Epithelial cell of proximal tubule (primary cell): ENCODE measurements around the gene CD163L1. TPM values are rescaled to one million over a fixed set of nuclear protein-coding genes. Genes with fewer than 3 reads are reported as not detected.

Experiments used
- DNase-seq: peaks from one replicate; pipeline ENCODE4 v3.0.0-alpha.2; 2011; ENCODE audit warnings: low read depth
- H3K4me3 ChIP-seq: 2 replicates; pipeline ENCODE4 v1.5.1; 2011; ENCODE audit warnings: low read depth, mild to moderate bottlenecking, low read length
- total RNA-seq: library from RNA; depleted of rRNA; stranded (reverse); fragments of >200 nt; gene quantifications from 2 replicates; pipeline ENCODE4 v1.2.3, GENCODE V29; 2015
- TF ChIP-seq, protein P1 (sequence below): conservative IDR thresholded peaks from 2 replicates; pipeline ENCODE4 v1.5.1; 2012; ENCODE audit warnings: low read depth, mild to moderate bottlenecking, low read length

The CD163L1 gene
- total RNA-seq, 1 donor from 2014 or later: 0.12 TPM

DNA sequence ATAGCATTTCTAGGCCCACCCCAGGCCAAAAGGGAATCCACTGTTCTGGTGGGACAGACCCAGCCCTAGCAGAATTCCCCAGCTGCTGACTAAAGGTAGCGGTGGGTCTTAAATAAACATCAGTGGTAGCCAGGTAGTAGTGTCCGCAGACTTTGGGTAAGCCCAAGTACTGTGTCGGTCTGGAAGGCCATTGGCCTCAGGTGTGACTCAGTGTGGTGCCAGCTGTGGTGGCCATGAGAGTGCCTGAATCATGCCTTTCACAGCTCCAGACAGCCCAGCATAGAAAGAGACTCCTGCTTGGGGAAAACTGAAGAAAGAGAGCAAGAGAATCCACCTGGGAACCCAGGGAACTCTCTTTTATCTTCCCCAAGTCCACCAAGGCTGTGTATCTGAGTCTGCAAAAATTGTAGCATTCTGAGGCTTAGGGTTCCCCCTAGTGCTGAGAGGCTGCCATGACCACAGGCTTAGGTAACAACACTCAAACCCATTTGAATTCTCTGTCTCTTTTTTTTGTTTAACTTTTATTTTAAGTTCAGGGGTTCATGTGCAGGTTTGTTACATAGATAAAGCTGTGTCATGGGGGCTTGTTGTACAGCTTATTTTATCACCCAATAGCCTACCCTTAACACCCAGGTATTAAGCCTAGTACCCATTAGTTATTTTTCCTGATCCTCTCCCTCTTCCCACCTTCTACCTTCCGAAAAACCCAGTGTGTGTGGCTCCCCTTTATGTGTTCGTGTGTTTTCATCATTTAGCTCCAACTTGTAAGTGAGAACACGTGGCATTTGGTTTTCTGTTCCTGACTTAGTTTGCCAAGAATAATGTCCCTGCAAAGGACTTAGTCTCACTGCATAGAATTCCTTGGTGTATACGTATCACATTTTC lies 16.7 kb upstream of the CD163L1 start:
- TF ChIP-seq, protein P1, sequence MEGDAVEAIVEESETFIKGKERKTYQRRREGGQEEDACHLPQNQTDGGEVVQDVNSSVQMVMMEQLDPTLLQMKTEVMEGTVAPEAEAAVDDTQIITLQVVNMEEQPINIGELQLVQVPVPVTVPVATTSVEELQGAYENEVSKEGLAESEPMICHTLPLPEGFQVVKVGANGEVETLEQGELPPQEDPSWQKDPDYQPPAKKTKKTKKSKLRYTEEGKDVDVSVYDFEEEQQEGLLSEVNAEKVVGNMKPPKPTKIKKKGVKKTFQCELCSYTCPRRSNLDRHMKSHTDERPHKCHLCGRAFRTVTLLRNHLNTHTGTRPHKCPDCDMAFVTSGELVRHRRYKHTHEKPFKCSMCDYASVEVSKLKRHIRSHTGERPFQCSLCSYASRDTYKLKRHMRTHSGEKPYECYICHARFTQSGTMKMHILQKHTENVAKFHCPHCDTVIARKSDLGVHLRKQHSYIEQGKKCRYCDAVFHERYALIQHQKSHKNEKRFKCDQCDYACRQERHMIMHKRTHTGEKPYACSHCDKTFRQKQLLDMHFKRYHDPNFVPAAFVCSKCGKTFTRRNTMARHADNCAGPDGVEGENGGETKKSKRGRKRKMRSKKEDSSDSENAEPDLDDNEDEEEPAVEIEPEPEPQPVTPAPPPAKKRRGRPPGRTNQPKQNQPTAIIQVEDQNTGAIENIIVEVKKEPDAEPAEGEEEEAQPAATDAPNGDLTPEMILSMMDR: peak; percentile 93
- H3K4me3 ChIP-seq: no peak overlapping the region
- DNase-seq: no peak

DNA sequence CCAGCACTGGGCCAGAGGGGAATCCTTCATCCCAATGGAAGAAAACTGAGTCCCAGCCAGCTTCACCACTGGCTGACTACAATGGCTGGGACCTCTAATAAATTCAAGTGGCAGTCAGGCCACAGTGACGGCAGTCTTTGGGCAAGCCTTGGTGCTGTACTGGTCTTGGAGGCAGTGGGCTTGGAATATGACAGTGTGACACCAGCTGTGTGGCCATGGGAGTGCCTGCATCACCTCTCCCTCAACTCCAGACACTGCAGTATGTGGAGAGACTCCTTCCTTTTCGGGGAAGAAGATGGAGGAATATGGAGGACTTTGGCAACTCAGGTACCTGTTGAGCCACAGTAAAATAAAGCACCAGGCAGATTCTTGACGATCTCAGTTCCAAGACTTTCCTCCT lies 16.0 kb upstream of the CD163L1 start:
- no peak for DNase-seq
- TF ChIP-seq, protein P1: no peak
- H3K4me3 ChIP-seq: no peak overlapping the region

DNA sequence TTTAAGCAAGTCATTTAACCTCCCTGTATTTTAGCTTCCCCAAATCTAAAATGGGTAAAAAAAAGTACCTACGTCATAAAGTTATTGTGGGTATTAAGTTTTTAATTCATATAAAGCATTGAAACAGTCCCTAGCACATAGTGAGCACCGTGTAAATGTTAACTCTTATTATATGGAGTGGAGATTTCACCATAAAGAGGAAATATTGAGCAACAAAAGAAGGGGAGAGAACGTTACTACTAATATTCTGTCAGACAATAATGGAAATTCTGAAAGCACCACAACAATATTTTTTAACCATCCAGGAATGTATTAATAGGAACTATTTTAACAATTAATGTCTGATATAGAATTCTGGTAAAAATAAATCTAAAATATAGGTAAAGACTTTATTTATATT lies 7.8 kb upstream of the CD163L1 start:
- no peak for DNase-seq
- TF ChIP-seq, protein P1: no peak
- H3K4me3 ChIP-seq: no peak overlapping the region

DNA sequence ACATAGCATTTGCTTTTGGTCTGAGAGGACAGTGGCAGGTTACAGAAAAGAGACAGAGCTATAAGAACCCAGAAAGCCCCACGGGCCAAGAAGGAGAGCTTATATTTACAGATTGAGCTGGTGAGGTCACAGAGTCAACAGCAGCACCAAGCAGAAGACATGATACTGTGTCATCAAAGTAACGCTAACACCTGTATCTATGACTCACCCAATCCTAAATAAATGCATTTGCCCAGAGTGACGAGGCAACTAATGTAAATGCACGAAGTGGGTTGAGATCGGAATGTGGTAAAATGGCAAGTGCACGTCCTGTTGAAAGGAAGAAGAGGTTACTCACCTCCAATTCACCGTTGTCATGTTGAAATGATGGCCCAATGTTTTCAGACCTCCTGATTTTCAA lies 6.7 kb upstream of the CD163L1 start:
- DNase-seq: no peak
- no peak overlapping the region for H3K4me3 ChIP-seq
- TF ChIP-seq, protein P1: no peak

DNA sequence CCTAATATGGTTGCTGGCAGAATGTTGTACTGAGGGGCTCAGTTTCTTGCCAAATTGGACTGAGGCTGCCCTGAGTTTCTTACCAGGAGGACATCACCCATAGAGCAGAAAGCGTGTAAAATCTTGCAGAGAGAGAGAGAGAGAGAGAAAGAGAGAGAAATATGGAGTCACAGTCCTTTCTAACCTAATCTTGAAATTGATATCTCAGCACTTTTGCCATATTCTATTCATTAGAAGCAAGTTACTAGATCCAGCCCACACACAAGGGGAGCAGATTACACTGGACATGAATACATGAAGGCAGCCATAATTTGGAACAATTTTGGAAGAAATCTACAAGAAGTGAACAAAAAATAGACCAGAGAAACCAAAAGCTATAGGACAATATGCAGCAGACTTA lies 4.1 kb upstream of the CD163L1 start:
- DNase-seq: no peak
- no peak overlapping the region for H3K4me3 ChIP-seq
- TF ChIP-seq, protein P1: no peak

DNA sequence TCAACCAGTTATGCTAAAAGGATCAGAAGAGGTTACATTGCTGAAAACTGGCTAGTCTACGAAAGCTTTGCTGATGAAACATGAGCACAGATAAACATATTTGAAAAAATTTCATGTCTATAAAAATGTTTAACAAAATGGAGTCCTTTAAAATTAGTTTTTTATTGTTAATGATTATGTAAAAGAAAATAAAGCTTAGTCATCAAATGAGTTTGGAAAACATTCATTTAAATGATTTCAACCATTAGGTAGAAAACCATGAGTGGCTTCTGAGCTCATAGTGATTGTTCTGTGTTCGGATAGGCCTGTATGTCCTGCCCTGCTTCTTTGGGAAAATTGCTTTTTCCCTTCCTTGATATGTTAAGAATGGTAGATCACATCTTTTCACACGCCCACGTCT lies 584 bp upstream of the CD163L1 start:
- no peak overlapping the region for H3K4me3 ChIP-seq
- no peak for DNase-seq
- TF ChIP-seq, protein P1: no peak

DNA sequence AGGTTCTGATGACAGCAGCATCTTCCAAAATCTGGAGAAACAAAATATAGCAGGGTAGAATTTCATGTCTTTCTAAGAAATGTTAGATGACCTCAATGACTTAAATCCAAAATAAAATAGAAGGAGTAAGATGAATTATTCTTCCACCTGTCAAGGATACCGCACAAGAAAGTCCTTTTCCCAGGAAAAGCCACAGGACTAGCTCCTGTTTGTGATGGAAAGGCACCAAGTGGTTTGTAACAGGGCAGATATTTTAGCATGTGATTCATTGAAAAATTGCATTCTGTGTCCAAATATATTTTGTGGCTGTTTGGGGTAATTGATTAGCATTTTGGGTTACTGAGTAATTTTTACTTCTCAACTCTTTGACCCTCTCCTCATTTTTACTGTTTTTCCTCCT lies 2.7 kb downstream of the CD163L1 start:
- TF ChIP-seq, protein P1: no peak
- DNase-seq: no peak
- H3K4me3 ChIP-seq: no peak overlapping the region
